ENCODE results near the gene CCT2. TPM values are rescaled to one million over a fixed set of nuclear protein-coding genes. Genes with fewer than 3 reads are reported as not detected.

The CCT2 gene
- total RNA-seq, 1 donor from 2014 or later: 260 TPM

DNA sequence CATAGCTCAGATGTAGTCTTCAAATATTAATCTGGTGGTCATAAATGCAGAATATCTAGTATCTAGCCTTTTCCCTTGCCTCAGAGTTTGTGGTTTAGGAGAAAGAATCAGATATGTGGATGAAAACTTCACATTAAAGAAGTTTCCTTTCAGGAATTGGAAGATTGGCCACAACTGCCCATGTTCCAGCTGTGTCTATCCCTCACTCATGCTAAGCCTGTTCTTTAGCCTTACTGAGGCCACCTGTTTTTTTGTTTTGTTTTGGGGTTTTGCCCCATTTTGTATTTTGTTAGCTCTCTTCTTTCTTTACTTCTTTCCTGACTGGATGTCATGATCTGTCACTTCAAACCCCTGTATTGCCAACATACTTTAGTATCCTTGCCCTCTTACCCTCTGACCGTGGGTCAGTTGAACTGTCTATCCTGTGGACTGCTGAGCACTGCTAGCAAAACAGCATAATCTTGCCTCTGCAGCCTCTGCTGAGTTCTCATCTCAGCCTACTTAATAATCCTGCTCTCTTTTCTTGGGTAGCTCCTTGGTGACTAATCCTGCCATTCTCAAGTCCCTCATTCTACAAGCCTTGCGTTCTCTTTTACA lies 22.0 kb upstream of the CCT2 start:
- H3K27me3 Mint-ChIP-seq: no peaks in the 10 kb centered on the region

GRCh38 chr12:69566603-69567002 lies 18.7 kb upstream of the CCT2 start:
- Mint-ChIP-seq H3K9me3 (no peaks in the 10 kb centered on the region), H3K4me3 (no peak overlapping the region), H3K36me3 (peaks cover 15% of the 10 kb centered on the region), H3K27me3 (no peaks in the 10 kb centered on the region), H3K27ac (no peak overlapping the region), H3K4me1 (ENCODE audit: unreplicated experiment) (peaks cover 9% of the 10 kb centered on the region)
- no peak for DNase-seq (ENCODE audit: extremely low spot score, unreplicated experiment)
- TF ChIP-seq, protein P1, sequence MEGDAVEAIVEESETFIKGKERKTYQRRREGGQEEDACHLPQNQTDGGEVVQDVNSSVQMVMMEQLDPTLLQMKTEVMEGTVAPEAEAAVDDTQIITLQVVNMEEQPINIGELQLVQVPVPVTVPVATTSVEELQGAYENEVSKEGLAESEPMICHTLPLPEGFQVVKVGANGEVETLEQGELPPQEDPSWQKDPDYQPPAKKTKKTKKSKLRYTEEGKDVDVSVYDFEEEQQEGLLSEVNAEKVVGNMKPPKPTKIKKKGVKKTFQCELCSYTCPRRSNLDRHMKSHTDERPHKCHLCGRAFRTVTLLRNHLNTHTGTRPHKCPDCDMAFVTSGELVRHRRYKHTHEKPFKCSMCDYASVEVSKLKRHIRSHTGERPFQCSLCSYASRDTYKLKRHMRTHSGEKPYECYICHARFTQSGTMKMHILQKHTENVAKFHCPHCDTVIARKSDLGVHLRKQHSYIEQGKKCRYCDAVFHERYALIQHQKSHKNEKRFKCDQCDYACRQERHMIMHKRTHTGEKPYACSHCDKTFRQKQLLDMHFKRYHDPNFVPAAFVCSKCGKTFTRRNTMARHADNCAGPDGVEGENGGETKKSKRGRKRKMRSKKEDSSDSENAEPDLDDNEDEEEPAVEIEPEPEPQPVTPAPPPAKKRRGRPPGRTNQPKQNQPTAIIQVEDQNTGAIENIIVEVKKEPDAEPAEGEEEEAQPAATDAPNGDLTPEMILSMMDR (conservative IDR thresholded peaks at IDR 0.05): no peak

More for the DNA sequence above, 22.0 kb upstream of the CCT2 start:
- DNase-seq (ENCODE audit: extremely low spot score, unreplicated experiment): no peak
- Mint-ChIP-seq H3K36me3 (peaks cover 8% of the 10 kb centered on the region), H3K27ac (no peak overlapping the region), H3K9me3 (no peaks in the 10 kb centered on the region), H3K4me3 (no peak overlapping the region), H3K4me1 (ENCODE audit: unreplicated experiment) (no peaks in the 10 kb centered on the region)
- TF ChIP-seq, protein P1 (conservative IDR thresholded peaks at IDR 0.05): no peak

GRCh38 chr12:69569236-69569635 lies 16.0 kb upstream of the CCT2 start:
- Mint-ChIP-seq H3K27ac (peak overlapping the region; percentile 7), H3K4me1 (ENCODE audit: unreplicated experiment) (peaks cover 9% of the 10 kb centered on the region), H3K4me3 (no peak overlapping the region), H3K36me3 (peaks cover 24% of the 10 kb centered on the region), H3K9me3 (no peaks in the 10 kb centered on the region), H3K27me3 (no peaks in the 10 kb centered on the region)
- TF ChIP-seq, protein P1 (conservative IDR thresholded peaks at IDR 0.05): no peak
- DNase-seq (ENCODE audit: extremely low spot score, unreplicated experiment): no peak

DNA sequence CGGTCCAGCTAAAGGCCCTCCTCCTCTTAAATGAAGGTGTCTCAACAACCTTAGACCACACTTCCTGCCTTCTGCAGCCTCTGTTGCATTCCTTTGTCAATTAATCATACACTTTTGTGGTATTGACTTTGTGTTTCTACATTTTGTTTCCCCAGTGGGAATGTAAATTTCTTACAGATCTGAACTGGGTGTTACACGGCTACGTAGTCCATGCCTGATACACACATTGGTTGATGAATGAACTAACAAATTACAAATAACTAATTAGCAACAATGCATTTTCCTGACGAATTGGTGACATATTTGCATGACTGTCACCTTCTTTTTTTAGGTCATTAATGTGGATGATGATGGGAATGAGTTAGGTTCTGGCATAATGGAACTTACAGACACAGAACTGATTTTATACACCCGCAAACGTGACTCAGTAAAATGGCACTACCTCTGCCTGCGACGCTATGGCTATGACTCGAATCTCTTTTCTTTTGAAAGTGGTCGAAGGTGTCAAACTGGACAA lies 15.2 kb upstream of the CCT2 start:
- no peak overlapping the region for H3K27ac Mint-ChIP-seq
- no peaks in the 10 kb centered on the region for H3K27me3 Mint-ChIP-seq

GRCh38 chr12:69570545-69571399 lies 14.5 kb upstream of the CCT2 start:
- DNase-seq (ENCODE audit: extremely low spot score, unreplicated experiment): no peak
- no peaks in the 10 kb centered on the region for H3K9me3 Mint-ChIP-seq
- H3K27ac Mint-ChIP-seq: no peak overlapping the region
- no peaks in the 10 kb centered on the region for H3K27me3 Mint-ChIP-seq
- H3K4me1 Mint-ChIP-seq (ENCODE audit: unreplicated experiment): peaks cover 9% of the 10 kb centered on the region
- TF ChIP-seq, protein P1 (conservative IDR thresholded peaks at IDR 0.05): peak; percentile 95
- peaks cover 29% of the 10 kb centered on the region for H3K36me3 Mint-ChIP-seq
- H3K4me3 Mint-ChIP-seq: no peak overlapping the region

More for the DNA sequence above, 15.2 kb upstream of the CCT2 start:
- TF ChIP-seq, protein P1 (conservative IDR thresholded peaks at IDR 0.05): no peak
- Mint-ChIP-seq H3K4me3 (no peak overlapping the region), H3K36me3 (peaks cover 28% of the 10 kb centered on the region), H3K4me1 (ENCODE audit: unreplicated experiment) (peaks cover 9% of the 10 kb centered on the region), H3K9me3 (no peaks in the 10 kb centered on the region)
- DNase-seq (ENCODE audit: extremely low spot score, unreplicated experiment): no peak
